GM19351 (cell line): ENCODE data around the gene H6PD.
A peak's percentile ranks its signal among the peaks of the same experiment; 100 is the strongest.

Source experiments
- ATAC-seq: cut with Tn5 transposase; IDR thresholded peaks from one replicate; pipeline ENCODE4 v1.9.1; 2021; ENCODE audit warnings: mild to moderate bottlenecking, moderate library complexity; ENCODE audit not compliant: unreplicated experiment

Gene H6PD

GRCh38 chr1:9273177-9273576 is 38.6 kb downstream of the H6PD start:
- ATAC-seq, result no peak

- no peak for ATAC-seq
Measured at GRCh38 chr1:9275161-9275560, 40.6 kb downstream of the H6PD start.

- ATAC-seq, result peak; percentile 93
Measured at GRCh38 chr1:9275567-9276034, 41.0 kb downstream of the H6PD start.

- no peak for ATAC-seq
Measured at GRCh38 chr1:9278116-9278515, 43.5 kb downstream of the H6PD start.

- no peak for ATAC-seq
Measured at GRCh38 chr1:9278585-9279153, 44.1 kb downstream of the H6PD start.

GRCh38 chr1:9279172-9279840 is 44.7 kb downstream of the H6PD start:
- no peak for ATAC-seq

GRCh38 chr1:9280015-9280860 is 45.7 kb downstream of the H6PD start:
- ATAC-seq, result no peak

- ATAC-seq, result no peak
Measured at GRCh38 chr1:9281071-9281827, 46.7 kb downstream of the H6PD start.

GRCh38 chr1:9281908-9282695 is 47.5 kb downstream of the H6PD start:
- ATAC-seq, result no peak

- ATAC-seq, result no peak
Measured at GRCh38 chr1:9282696-9282955, 48.1 kb downstream of the H6PD start.

GRCh38 chr1:9284061-9284460 is 49.5 kb downstream of the H6PD start:
- ATAC-seq, result no peak

GRCh38 chr1:9286556-9286955 is 52.0 kb downstream of the H6PD start:
- no peak for ATAC-seq

GRCh38 chr1:9289090-9289534 is 54.5 kb downstream of the H6PD start:
- ATAC-seq, result no peak

- no peak for ATAC-seq
Measured at GRCh38 chr1:9289711-9290485, 55.3 kb downstream of the H6PD start.

GRCh38 chr1:9291914-9292360 is 57.4 kb downstream of the H6PD start:
- ATAC-seq, result no peak

GRCh38 chr1:9292361-9293240 is 58.0 kb downstream of the H6PD start, which contains the start of gene SPSB1:
TSS of gene SPSB1 (plus strand) at chr1:9292894. CDS start at chr1:9355892, 62,998 bp downstream.
- no peak for ATAC-seq

GRCh38 chr1:9293241-9293532 is 58.6 kb downstream of the H6PD start:
- ATAC-seq, result no peak

- ATAC-seq, result no peak
Measured at GRCh38 chr1:9293533-9294404, 59.2 kb downstream of the H6PD start.
